GM23338 (cell line): ENCODE data around the gene CD53. TPM values are rescaled to one million over a fixed set of nuclear protein-coding genes. Genes with fewer than 3 reads are reported as not detected.

Source experiments
- ATAC-seq: fragments of 200-7000 bp; cut with Tn5 transposase; 3 replicates; pipeline ENCODE4 v1.9.1; 2020
- DNase-seq: peaks from one replicate; pipeline ENCODE4 v3.0.0-alpha.2; 2015; ENCODE audit warnings: low spot score
- H2AFZ ChIP-seq: fragments of 200-600 bp; sonication (generic); 2 replicates; pipeline ENCODE4 v1.8.0; 2016; ENCODE audit warnings: antibody characterized with exemption, mild to moderate bottlenecking, moderate library complexity
- H3F3A ChIP-seq: fragments of 200-600 bp; sonication (generic); replicated peaks from 2 replicates; pipeline ENCODE4 v1.8.0; 2017; ENCODE audit warnings: antibody characterized with exemption, mixed run types, low read depth
- H3K27ac ChIP-seq: fragments of 200-600 bp; sonication (generic); 2 replicates; pipeline ENCODE4 v1.6.1; 2016; ENCODE audit warnings: low read depth
- H3K27me3 ChIP-seq: fragments of 200-600 bp; sonication (generic); 2 replicates; pipeline ENCODE4 v1.8.0; 2016; ENCODE audit warnings: mild to moderate bottlenecking, mixed run types, moderate library complexity; ENCODE audit not compliant: insufficient read depth
- H3K36me3 ChIP-seq: fragments of 200-600 bp; sonication (generic); 2 replicates; pipeline ENCODE4 v1.8.0; 2016; ENCODE audit warnings: mild to moderate bottlenecking; ENCODE audit not compliant: insufficient read depth
- H3K4me1 ChIP-seq: fragments of 200-600 bp; sonication (generic); 2 replicates; pipeline ENCODE4 v1.8.0; 2016; ENCODE audit warnings: mild to moderate bottlenecking, moderate library complexity; ENCODE audit not compliant: insufficient read depth
- H3K4me2 ChIP-seq: fragments of 200-600 bp; sonication (generic); 2 replicates; pipeline ENCODE4 v1.7.1; 2017; ENCODE audit warnings: mixed run types
- H3K4me3 ChIP-seq: fragments of 200-600 bp; sonication (generic); 2 replicates; pipeline ENCODE4 v1.6.1; 2016; ENCODE audit warnings: mixed run types
- H3K79me2 ChIP-seq: fragments of 200-600 bp; sonication (generic); replicated peaks from 2 replicates; pipeline ENCODE4 v1.8.0; 2017; ENCODE audit warnings: mild to moderate bottlenecking; ENCODE audit not compliant: insufficient read depth
- H3K9me2 ChIP-seq: fragments of 200-600 bp; sonication (generic); 2 replicates; pipeline ENCODE4 v1.8.0; 2017; ENCODE audit not compliant: insufficient read depth
- H4K20me1 ChIP-seq: fragments of 200-600 bp; sonication (generic); replicated peaks from 2 replicates; pipeline ENCODE4 v1.8.0; 2017; ENCODE audit warnings: mild to moderate bottlenecking; ENCODE audit not compliant: insufficient read depth
- H3K27ac Mint-ChIP-seq: 2 replicates; pipeline ENCODE4 v1.8.0; 2020; ENCODE audit warnings: inconsistent platforms, mild to moderate bottlenecking, moderate library complexity, mixed read lengths
- H3K27me3 Mint-ChIP-seq: 3 replicates; pipeline ENCODE4 v1.8.0; 2022; ENCODE audit warnings: low read depth, mild to moderate bottlenecking, moderate library complexity, mixed read lengths, inconsistent platforms; ENCODE audit not compliant: insufficient read depth, poor library complexity
- H3K36me3 Mint-ChIP-seq: 3 replicates; pipeline ENCODE4 v1.8.0; 2021; ENCODE audit warnings: low read depth, mild to moderate bottlenecking, inconsistent platforms, moderate library complexity, mixed read lengths
- H3K4me1 Mint-ChIP-seq: 3 replicates; pipeline ENCODE4 v1.8.0; 2020; ENCODE audit warnings: mild to moderate bottlenecking, inconsistent platforms, mixed read lengths
- H3K4me3 Mint-ChIP-seq: 3 replicates; pipeline ENCODE4 v1.8.0; 2021; ENCODE audit warnings: moderate library complexity, mild to moderate bottlenecking, inconsistent platforms, mixed read lengths
- H3K9me3 Mint-ChIP-seq: 3 replicates; pipeline ENCODE4 v1.8.0; 2020; ENCODE audit warnings: moderate library complexity, mild to moderate bottlenecking, inconsistent platforms, mixed read lengths
- CREB1 ChIP-seq: fragments of 250-450 bp; sonication (Bioruptor Pico); IDR thresholded peaks from 2 replicates; pipeline ENCODE4 v1.5.0; 2020; ENCODE audit warnings: low read depth, mild to moderate bottlenecking, moderate library complexity
- EZH2 ChIP-seq: fragments of 200-600 bp; sonication (generic); IDR thresholded peaks from one replicate; pipeline ENCODE4 v1.8.0; 2017; ENCODE audit warnings: antibody characterized with exemption, mild to moderate bottlenecking, low read depth; ENCODE audit not compliant: unreplicated experiment
- EZH2phosphoT487 ChIP-seq: fragments of 200-600 bp; sonication (generic); IDR thresholded peaks from one replicate; pipeline ENCODE4 v1.8.1; 2018; ENCODE audit warnings: antibody characterized with exemption; ENCODE audit not compliant: unreplicated experiment
- NANOG ChIP-seq: IDR thresholded peaks from 2 replicates; pipeline ENCODE4 v1.6.1; 2016; ENCODE audit warnings: antibody characterized with exemption, borderline replicate concordance
- POLR2AphosphoS5 ChIP-seq: IDR thresholded peaks from 2 replicates; pipeline ENCODE4 v1.6.1; 2016; ENCODE audit warnings: antibody characterized with exemption, low read depth
- REST ChIP-seq: IDR thresholded peaks from one replicate; pipeline ENCODE4 v1.6.1; 2018; ENCODE audit warnings: antibody characterized with exemption; ENCODE audit not compliant: unreplicated experiment
- STAT1 ChIP-seq: IDR thresholded peaks from one replicate; pipeline ENCODE4 v1.6.1; 2016; ENCODE audit warnings: antibody characterized with exemption; ENCODE audit not compliant: unreplicated experiment
- ZNF114 ChIP-seq: fragments of 250-450 bp; sonication (Bioruptor Pico); IDR thresholded peaks from 2 replicates; pipeline ENCODE4 v1.5.0; 2020; ENCODE audit warnings: mild to moderate bottlenecking, moderate library complexity
- ZNF331 ChIP-seq: fragments of 250-450 bp; sonication (Bioruptor Pico); IDR thresholded peaks from 2 replicates; pipeline ENCODE4 v1.5.0; 2020; ENCODE audit warnings: low read depth, mild to moderate bottlenecking, moderate library complexity
- ZNF462 ChIP-seq: fragments of 250-450 bp; sonication (Bioruptor Pico); IDR thresholded peaks from 2 replicates; pipeline ENCODE4 v1.5.0; 2020; ENCODE audit warnings: mild to moderate bottlenecking, moderate library complexity
- polyA plus RNA-seq: library from polyadenylated mRNA; unstranded; fragments of >200 nt; fragmentation: Nextera tagmentation; extraction: Ambion mirVana; gene quantifications from 2 replicates; pipeline ENCODE4 v1.2.1, GENCODE V29; 2016
- total RNA-seq: library from RNA; depleted of rRNA; stranded (reverse); fragments of >200 nt; shearing (Covaris generic); gene quantifications from 2 replicates; pipeline ENCODE4 v1.2.3, GENCODE V29; 2014
- TF ChIP-seq, protein P1 (sequence below), 2 experiments: fragments of 200-600 bp in 1 of 2; sonication (generic) in 1 of 2; conservative IDR thresholded peaks; 2 replicates each; pipeline versions ENCODE4 v1.5.1 to v1.6.1; 2016 to 2017; ENCODE audit warnings: antibody characterized with exemption in 2 of 2, low read depth in 2 of 2, mild to moderate bottlenecking in 2 of 2, moderate library complexity in 1 of 2
- TF ChIP-seq, protein P2 (sequence below): IDR thresholded peaks from 2 replicates; pipeline ENCODE4 v1.6.1; 2016; ENCODE audit warnings: antibody characterized with exemption

Gene CD53
- total and polyA plus RNA-seq, 2 experiments from 2014 or later: 0.28 to 0.70 TPM

DNA sequence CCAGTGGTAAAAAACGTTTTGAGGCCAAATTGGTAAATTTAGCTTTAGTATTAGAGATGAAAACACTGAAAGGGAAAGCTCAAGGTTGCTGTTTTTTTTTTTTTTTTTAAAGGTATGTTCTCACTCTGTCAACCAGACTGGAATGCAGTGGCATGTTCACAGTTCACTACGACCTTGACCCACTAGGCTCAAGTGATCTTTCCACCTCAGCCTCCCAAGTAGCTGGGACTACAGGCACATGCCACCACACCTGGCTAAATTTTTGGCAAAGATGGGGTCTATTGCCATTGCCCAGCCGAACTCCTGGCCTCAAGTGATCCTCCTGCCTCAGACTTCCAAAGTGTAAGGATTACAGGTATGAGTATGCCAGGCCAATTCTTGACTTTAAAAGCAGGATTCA lies 71.9 kb downstream of the CD53 start (continued):
- TF ChIP-seq, protein P1, sequence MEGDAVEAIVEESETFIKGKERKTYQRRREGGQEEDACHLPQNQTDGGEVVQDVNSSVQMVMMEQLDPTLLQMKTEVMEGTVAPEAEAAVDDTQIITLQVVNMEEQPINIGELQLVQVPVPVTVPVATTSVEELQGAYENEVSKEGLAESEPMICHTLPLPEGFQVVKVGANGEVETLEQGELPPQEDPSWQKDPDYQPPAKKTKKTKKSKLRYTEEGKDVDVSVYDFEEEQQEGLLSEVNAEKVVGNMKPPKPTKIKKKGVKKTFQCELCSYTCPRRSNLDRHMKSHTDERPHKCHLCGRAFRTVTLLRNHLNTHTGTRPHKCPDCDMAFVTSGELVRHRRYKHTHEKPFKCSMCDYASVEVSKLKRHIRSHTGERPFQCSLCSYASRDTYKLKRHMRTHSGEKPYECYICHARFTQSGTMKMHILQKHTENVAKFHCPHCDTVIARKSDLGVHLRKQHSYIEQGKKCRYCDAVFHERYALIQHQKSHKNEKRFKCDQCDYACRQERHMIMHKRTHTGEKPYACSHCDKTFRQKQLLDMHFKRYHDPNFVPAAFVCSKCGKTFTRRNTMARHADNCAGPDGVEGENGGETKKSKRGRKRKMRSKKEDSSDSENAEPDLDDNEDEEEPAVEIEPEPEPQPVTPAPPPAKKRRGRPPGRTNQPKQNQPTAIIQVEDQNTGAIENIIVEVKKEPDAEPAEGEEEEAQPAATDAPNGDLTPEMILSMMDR (conservative IDR thresholded peaks at IDR 0.05; ENCODE audit: low read depth in 2 of 2): no peak

DNA sequence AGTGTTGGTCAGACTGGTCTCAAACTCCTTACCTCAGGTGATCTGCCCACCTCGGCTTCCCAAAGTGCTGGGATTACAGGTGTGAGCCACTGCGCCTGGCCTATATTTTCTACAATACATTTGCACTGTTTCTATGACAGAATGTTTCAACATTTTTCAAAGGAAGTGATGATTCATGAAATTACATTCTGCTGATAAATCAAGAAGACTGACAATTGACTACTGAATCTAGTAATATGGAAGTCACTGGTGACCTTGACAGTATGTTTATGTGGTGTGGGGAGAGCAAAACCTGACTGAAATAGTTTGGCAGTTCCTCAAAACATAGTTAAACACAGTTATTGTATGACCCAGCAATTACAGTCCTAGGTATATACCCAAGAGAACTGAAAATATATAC lies 72.7 kb downstream of the CD53 start:
- no peaks in the 10 kb centered on the region; the same call in 2 of the 3 replicates for H3K9me3 Mint-ChIP-seq
- Histone ChIP-seq H2AFZ (no peak overlapping the region), H3K27me3 (no peaks in the 10 kb centered on the region), H3K4me1 (peaks cover 4% of the 10 kb centered on the region; the same call in 1 of the 2 replicates), H4K20me1 (peaks cover 5% of the 10 kb centered on the region; the same call in 1 of the 2 replicates), H3K36me3 (peaks cover 14% of the 10 kb centered on the region; the same call in 1 of the 2 replicates), H3K27ac (no peak overlapping the region), H3K9me2 (no peaks in the 10 kb centered on the region), H3K79me2 (no peaks in the 10 kb centered on the region), H3K4me2 (no peak overlapping the region), H3F3A (no peaks in the 10 kb centered on the region), H3K4me3 (no peak overlapping the region)
- H3K36me3 Mint-ChIP-seq: peaks cover 38% of the 10 kb centered on the region
- DNase-seq (no peak), ATAC-seq (no peak)
- H3K27me3 Mint-ChIP-seq: no peaks in the 10 kb centered on the region
- H3K4me1 Mint-ChIP-seq: no peaks in the 10 kb centered on the region
- H3K4me3 Mint-ChIP-seq: no peak overlapping the region
- no peak overlapping the region for H3K27ac Mint-ChIP-seq
- no peak for TF ChIP-seq ZNF114 (CRISPR knock-in tag)
- TF ChIP-seq EZH2: no peak
- no peak for TF ChIP-seq REST
- no peak for TF ChIP-seq POLR2AphosphoS5
- no peak for TF ChIP-seq ZNF331 (CRISPR knock-in tag)
- no peak for TF ChIP-seq EZH2phosphoT487
- TF ChIP-seq, protein P2, sequence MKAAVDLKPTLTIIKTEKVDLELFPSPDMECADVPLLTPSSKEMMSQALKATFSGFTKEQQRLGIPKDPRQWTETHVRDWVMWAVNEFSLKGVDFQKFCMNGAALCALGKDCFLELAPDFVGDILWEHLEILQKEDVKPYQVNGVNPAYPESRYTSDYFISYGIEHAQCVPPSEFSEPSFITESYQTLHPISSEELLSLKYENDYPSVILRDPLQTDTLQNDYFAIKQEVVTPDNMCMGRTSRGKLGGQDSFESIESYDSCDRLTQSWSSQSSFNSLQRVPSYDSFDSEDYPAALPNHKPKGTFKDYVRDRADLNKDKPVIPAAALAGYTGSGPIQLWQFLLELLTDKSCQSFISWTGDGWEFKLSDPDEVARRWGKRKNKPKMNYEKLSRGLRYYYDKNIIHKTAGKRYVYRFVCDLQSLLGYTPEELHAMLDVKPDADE: no peak
- no peak for TF ChIP-seq ZNF462 (CRISPR knock-in tag)
- TF ChIP-seq CREB1 (CRISPR knock-in tag): no peak
- no peak for TF ChIP-seq STAT1
- no peak for TF ChIP-seq NANOG
